ENCODE results near the gene EGFR. TPM values are rescaled to one million over a fixed set of nuclear protein-coding genes. Genes with fewer than 3 reads are reported as not detected.

Gene EGFR
- total RNA-seq, 5 donors from 2014 or later (not counting 1 experiment from before 2014, with no cell fraction given), result 0.16 to 0.79 (median 0.35) TPM; not detected in 2

DNA sequence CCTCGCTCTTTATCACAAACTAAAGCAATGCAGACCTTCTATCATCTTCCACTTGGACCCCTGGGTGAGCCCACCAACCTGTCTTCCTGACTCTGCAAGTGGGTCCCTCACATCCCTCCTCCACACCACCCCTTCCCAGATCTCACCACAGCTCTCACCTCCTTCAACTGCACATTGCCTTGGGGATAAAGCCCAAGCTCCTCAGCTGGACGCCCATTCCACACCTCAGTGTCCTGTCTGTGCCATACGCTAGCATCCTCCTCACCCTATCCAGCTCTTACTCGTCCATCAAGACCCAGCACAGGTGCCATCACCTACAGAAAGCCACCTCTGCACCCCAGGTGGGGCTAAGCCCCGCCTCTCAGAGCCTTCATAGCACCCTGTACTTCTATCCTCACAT lies 205.3 kb downstream of the EGFR start:
- Mint-ChIP-seq H3K9me3 (peaks cover 3 to 12% (median 11%) of the 10 kb centered on the region in 3 donors), H3K36me3 (no peaks in the 10 kb centered on the region), H3K4me1 (no peaks in the 10 kb centered on the region), H3K4me3 (no peak overlapping the region), H3K27ac (no peak overlapping the region), H3K27me3 (peaks cover 6 to 13% of the 10 kb centered on the region in 2 donors)
- Histone ChIP-seq H3K27me3 (replicated peaks in 1 of 2; ENCODE audit: control insufficient read depth in 2 of 2, extremely low read depth in 1 of 2, insufficient read depth in 2 of 2, low read length in 1 of 2) (peaks cover 0 to 6% of the 10 kb centered on the region in 2 experiments), H3K27ac (ENCODE audit: low read length) (no peak overlapping the region), H3K9me3 (no peaks in the 10 kb centered on the region), H3K36me3 (ENCODE audit: control insufficient read depth in 2 of 2, extremely low read depth in 1 of 2, insufficient read depth in 1 of 2, low read length in 1 of 2) (no peaks in the 10 kb centered on the region), H3K4me3 (ENCODE audit: control insufficient read depth in 1 of 2, extremely low read depth in 1 of 2, low read length in 1 of 2) (no peak overlapping the region), H3K4me1 (ENCODE audit: control insufficient read depth in 1 of 2, extremely low read depth in 1 of 2, insufficient read depth in 2 of 2, low read length in 2 of 2) (no peaks in the 10 kb centered on the region)
- 74% methylated on average over 5 of the region's 5 CpGs for WGBS (ENCODE audit: insufficient coverage)
- ChIA-PET POLR2A (no interaction called here), CTCF (interaction anchor here in 1 of 2 donors (1.0 kb wide), 1 partner anchor 30 kb away, joined by 3 read pairs; no protein-coding TSS in a partner anchor)
- ATAC-seq (replicated peaks in 1 of 4) (no peak), DNase-seq (no peak)

DNA sequence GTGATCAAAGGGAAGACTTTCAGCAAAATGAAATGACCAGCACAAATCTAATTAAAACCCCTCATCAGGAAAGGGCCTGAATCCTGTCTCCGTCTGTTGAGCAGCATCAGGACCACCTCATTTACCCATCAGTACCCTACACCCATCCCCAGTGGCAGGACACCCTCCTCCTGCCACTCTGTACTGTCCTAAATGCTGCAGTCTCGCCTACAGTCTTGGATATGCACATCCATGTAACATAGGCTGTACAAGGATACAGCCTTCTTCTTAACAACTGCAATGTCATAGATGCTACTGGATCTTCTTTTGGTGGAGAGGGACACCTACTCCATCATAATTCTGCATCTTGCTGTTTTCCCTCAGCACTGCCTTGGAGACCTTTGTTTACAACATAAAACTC lies 206.0 kb downstream of the EGFR start:
- Mint-ChIP-seq H3K27ac (no peak overlapping the region), H3K4me3 (no peak overlapping the region), H3K27me3 (peaks cover 8 to 16% of the 10 kb centered on the region in 2 donors), H3K9me3 (peaks cover 10 to 19% (median 18%) of the 10 kb centered on the region in 3 donors), H3K36me3 (no peaks in the 10 kb centered on the region), H3K4me1 (no peaks in the 10 kb centered on the region)
- peaks cover 0 to 6% of the 10 kb centered on the region in 2 experiments for H3K27me3 ChIP-seq (replicated peaks in 1 of 2; ENCODE audit: control insufficient read depth in 2 of 2, extremely low read depth in 1 of 2, insufficient read depth in 2 of 2, low read length in 1 of 2)
- H3K4me3 ChIP-seq (ENCODE audit: control insufficient read depth in 1 of 2, extremely low read depth in 1 of 2, low read length in 1 of 2), result no peak overlapping the region
- ChIA-PET POLR2A (no interaction called here), CTCF (no interaction called here)
- DNase-seq (no peak), ATAC-seq (replicated peaks in 1 of 4) (no peak)
- no peaks in the 10 kb centered on the region for H3K4me1 ChIP-seq (ENCODE audit: control insufficient read depth in 1 of 2, extremely low read depth in 1 of 2, insufficient read depth in 2 of 2, low read length in 2 of 2)
- no peaks in the 10 kb centered on the region for H3K36me3 ChIP-seq (ENCODE audit: control insufficient read depth in 2 of 2, extremely low read depth in 1 of 2, insufficient read depth in 1 of 2, low read length in 1 of 2)
- H3K9me3 ChIP-seq, result no peaks in the 10 kb centered on the region
- no peak overlapping the region for H3K27ac ChIP-seq (ENCODE audit: low read length)
- 42% methylated on average over 1 of the region's 2 CpGs for WGBS (ENCODE audit: insufficient coverage)

GRCh38 chr7:55230014-55230413 lies 211.2 kb downstream of the EGFR start:
- DNase-seq (no peak), ATAC-seq (replicated peaks in 1 of 4) (no peak)
- H3K27ac ChIP-seq (ENCODE audit: low read length), result no peak overlapping the region
- H3K4me3 Mint-ChIP-seq, result no peak overlapping the region
- no peaks in the 10 kb centered on the region for H3K9me3 ChIP-seq
- peaks cover 18 to 30% (median 19%) of the 10 kb centered on the region in 3 donors for H3K9me3 Mint-ChIP-seq
- CTCF ChIA-PET, result no interaction called here
- H3K27me3 ChIP-seq (replicated peaks in 1 of 2; ENCODE audit: control insufficient read depth in 2 of 2, extremely low read depth in 1 of 2, insufficient read depth in 2 of 2, low read length in 1 of 2), result peaks cover 0 to 33% of the 10 kb centered on the region in 2 experiments
- H3K4me3 ChIP-seq (ENCODE audit: control insufficient read depth in 1 of 2, extremely low read depth in 1 of 2, low read length in 1 of 2), result no peak overlapping the region
- POLR2A ChIA-PET, result no interaction called here
- no CpG with 5 or more reads among the region's 1 CpG for WGBS (ENCODE audit: insufficient coverage)
- H3K36me3 ChIP-seq (ENCODE audit: control insufficient read depth in 2 of 2, extremely low read depth in 1 of 2, insufficient read depth in 1 of 2, low read length in 1 of 2), result no peaks in the 10 kb centered on the region
- no peaks in the 10 kb centered on the region for H3K4me1 Mint-ChIP-seq
- H3K4me1 ChIP-seq (ENCODE audit: control insufficient read depth in 1 of 2, extremely low read depth in 1 of 2, insufficient read depth in 2 of 2, low read length in 2 of 2), result no peaks in the 10 kb centered on the region
- H3K36me3 Mint-ChIP-seq, result no peaks in the 10 kb centered on the region
- no peak overlapping the region for H3K27ac Mint-ChIP-seq
- peaks cover 10 to 33% of the 10 kb centered on the region in 2 donors for H3K27me3 Mint-ChIP-seq

DNA sequence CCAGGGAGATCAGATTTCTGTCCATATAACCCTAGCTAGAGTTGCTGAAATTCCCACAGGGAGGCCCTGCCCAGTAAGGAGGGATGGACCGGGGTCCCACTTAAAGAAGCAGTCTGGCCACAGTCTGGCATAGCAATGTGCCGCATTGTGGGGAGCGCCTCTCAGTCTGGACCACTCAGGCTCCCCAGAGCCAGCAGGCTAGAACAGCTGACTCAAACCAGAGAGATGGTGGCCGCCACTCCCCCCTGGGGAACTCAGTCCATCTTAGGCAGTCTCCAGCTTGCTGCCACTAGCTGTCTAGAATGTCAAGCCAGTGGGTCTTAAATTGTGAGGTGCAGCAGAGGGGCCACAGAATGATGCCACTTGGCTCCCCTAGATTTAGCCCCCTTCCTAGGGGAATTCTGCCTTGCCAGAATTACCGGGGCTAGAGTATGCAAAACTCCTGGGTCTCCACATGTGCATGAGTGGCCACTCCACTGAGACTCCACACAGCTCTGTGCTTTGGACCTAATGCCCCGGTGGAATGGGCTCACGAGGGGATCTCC lies 213.0 kb downstream of the EGFR start:
- H3K4me1 Mint-ChIP-seq, result no peaks in the 10 kb centered on the region
- DNase-seq (no peak), ATAC-seq (replicated peaks in 1 of 4) (no peak)
- ChIA-PET CTCF (no interaction called here), POLR2A (no interaction called here)
- no peaks in the 10 kb centered on the region for H3K36me3 Mint-ChIP-seq
- no peaks in the 10 kb centered on the region for H3K4me1 ChIP-seq (ENCODE audit: control insufficient read depth in 1 of 2, extremely low read depth in 1 of 2, insufficient read depth in 2 of 2, low read length in 2 of 2)
- peaks cover 24 to 34% of the 10 kb centered on the region in 2 donors for H3K27me3 Mint-ChIP-seq
- H3K4me3 ChIP-seq (ENCODE audit: control insufficient read depth in 1 of 2, extremely low read depth in 1 of 2, low read length in 1 of 2), result no peak overlapping the region
- no peak overlapping the region for H3K4me3 Mint-ChIP-seq
- H3K27ac ChIP-seq (ENCODE audit: low read length), result no peak overlapping the region
- H3K9me3 ChIP-seq, result no peaks in the 10 kb centered on the region
- peaks cover 18 to 30% (median 19%) of the 10 kb centered on the region in 3 donors for H3K9me3 Mint-ChIP-seq
- H3K36me3 ChIP-seq (ENCODE audit: control insufficient read depth in 2 of 2, extremely low read depth in 1 of 2, insufficient read depth in 1 of 2, low read length in 1 of 2), result no peaks in the 10 kb centered on the region
- H3K27me3 ChIP-seq (replicated peaks in 1 of 2; ENCODE audit: control insufficient read depth in 2 of 2, extremely low read depth in 1 of 2, insufficient read depth in 2 of 2, low read length in 1 of 2), result peaks cover 0 to 40% of the 10 kb centered on the region in 2 experiments
- 87% methylated on average over 5 of the region's 7 CpGs for whole genome bisulfite sequencing (ENCODE audit: insufficient coverage)
- no peak overlapping the region for H3K27ac Mint-ChIP-seq

- Histone ChIP-seq H3K4me1 (ENCODE audit: control insufficient read depth in 1 of 2, extremely low read depth in 1 of 2, insufficient read depth in 2 of 2, low read length in 2 of 2) (no peaks in the 10 kb centered on the region), H3K36me3 (ENCODE audit: control insufficient read depth in 2 of 2, extremely low read depth in 1 of 2, insufficient read depth in 1 of 2, low read length in 1 of 2) (no peaks in the 10 kb centered on the region), H3K27me3 (replicated peaks in 1 of 2; ENCODE audit: control insufficient read depth in 2 of 2, extremely low read depth in 1 of 2, insufficient read depth in 2 of 2, low read length in 1 of 2) (peaks cover 2 to 47% of the 10 kb centered on the region in 2 experiments), H3K27ac (ENCODE audit: low read length) (no peak overlapping the region), H3K9me3 (no peaks in the 10 kb centered on the region), H3K4me3 (ENCODE audit: control insufficient read depth in 1 of 2, extremely low read depth in 1 of 2, low read length in 1 of 2) (no peak overlapping the region)
- CTCF ChIA-PET, result interaction anchor here in 1 of 2 donors (0.6 kb wide), 1 partner anchor 47 kb away, joined by 5 read pairs; no protein-coding TSS in a partner anchor
- DNase-seq (no peak), ATAC-seq (replicated peaks in 1 of 4) (no peak)
- POLR2A ChIA-PET, result no interaction called here
- Mint-ChIP-seq H3K4me1 (no peaks in the 10 kb centered on the region), H3K4me3 (no peak overlapping the region), H3K27ac (no peak overlapping the region), H3K27me3 (peaks cover 24 to 36% of the 10 kb centered on the region in 2 donors), H3K9me3 (peaks cover 13 to 24% (median 19%) of the 10 kb centered on the region in 3 donors), H3K36me3 (no peaks in the 10 kb centered on the region)
- 55% methylated on average over 2 of the region's 7 CpGs for WGBS (ENCODE audit: insufficient coverage)
Observed at GRCh38 chr7:55233001-55233400, 214.2 kb downstream of the EGFR start.

- H3K4me3 ChIP-seq (ENCODE audit: control insufficient read depth in 1 of 2, extremely low read depth in 1 of 2, low read length in 1 of 2), result no peak overlapping the region
- ChIA-PET POLR2A (no interaction called here), CTCF (no interaction called here)
- H3K27ac ChIP-seq (ENCODE audit: low read length), result no peak overlapping the region
- Mint-ChIP-seq H3K27ac (no peak overlapping the region), H3K27me3 (peaks cover 19 to 33% of the 10 kb centered on the region in 2 donors), H3K4me3 (no peak overlapping the region), H3K36me3 (no peaks in the 10 kb centered on the region), H3K4me1 (no peaks in the 10 kb centered on the region), H3K9me3 (peaks cover 4 to 15% (median 14%) of the 10 kb centered on the region in 3 donors)
- H3K4me1 ChIP-seq (ENCODE audit: control insufficient read depth in 1 of 2, extremely low read depth in 1 of 2, insufficient read depth in 2 of 2, low read length in 2 of 2), result no peaks in the 10 kb centered on the region
- DNase-seq (no peak), ATAC-seq (replicated peaks in 1 of 4) (no peak)
- H3K27me3 ChIP-seq (replicated peaks in 1 of 2; ENCODE audit: control insufficient read depth in 2 of 2, extremely low read depth in 1 of 2, insufficient read depth in 2 of 2, low read length in 1 of 2), result peaks cover 2 to 50% of the 10 kb centered on the region in 2 experiments
- H3K9me3 ChIP-seq, result no peaks in the 10 kb centered on the region
- H3K36me3 ChIP-seq (ENCODE audit: control insufficient read depth in 2 of 2, extremely low read depth in 1 of 2, insufficient read depth in 1 of 2, low read length in 1 of 2), result no peaks in the 10 kb centered on the region
- 84% methylated on average over 9 of the region's 11 CpGs for WGBS (ENCODE audit: insufficient coverage)
Observed at GRCh38 chr7:55234408-55234807, 215.6 kb downstream of the EGFR start.

All from T-cell (primary cell).